D721Med (cell line): ENCODE results near the gene ZMAT3.

Experiments used
- DNase-seq: peaks from one replicate; pipeline ENCODE4 v3.0.0; 2011; ENCODE audit warnings: low spot score; ENCODE audit not compliant: insufficient read length
- FAIRE-seq: peaks from 2 replicates; lab custom pipeline; 2011; peaks lifted over from hg19 to GRCh38; lab: Jason Lieb, UNC
- CTCF ChIP-seq: IDR thresholded peaks from 2 replicates; pipeline ENCODE4 v1.5.1; 2012; ENCODE audit warnings: mild to moderate bottlenecking, control low read depth; ENCODE audit not compliant: insufficient read depth; ENCODE audit errors: missing control alignments

ZMAT3 gene

DNA sequence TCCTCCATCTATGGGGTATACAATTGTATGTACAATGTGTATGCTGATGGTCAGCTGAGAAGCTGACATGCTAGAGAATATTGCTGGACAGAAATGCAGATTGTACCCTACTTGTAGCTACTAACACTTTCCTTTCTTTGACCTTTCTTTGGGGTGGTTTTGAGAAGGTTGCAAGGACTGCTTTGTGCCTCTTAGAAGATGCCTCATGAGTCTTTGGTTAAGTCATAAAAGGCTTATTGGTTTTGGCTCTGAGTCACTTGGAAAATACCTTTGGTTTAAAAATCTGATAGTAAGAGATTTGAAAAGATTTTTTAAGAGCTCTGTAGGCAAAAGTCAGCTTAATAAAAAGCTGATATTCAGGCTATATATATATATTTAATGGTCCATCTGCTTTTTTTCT, 71.5 kb downstream of the ZMAT3 start:
- no peak for FAIRE-seq
- no peak for DNase-seq
- no peak for TF ChIP-seq CTCF

DNA sequence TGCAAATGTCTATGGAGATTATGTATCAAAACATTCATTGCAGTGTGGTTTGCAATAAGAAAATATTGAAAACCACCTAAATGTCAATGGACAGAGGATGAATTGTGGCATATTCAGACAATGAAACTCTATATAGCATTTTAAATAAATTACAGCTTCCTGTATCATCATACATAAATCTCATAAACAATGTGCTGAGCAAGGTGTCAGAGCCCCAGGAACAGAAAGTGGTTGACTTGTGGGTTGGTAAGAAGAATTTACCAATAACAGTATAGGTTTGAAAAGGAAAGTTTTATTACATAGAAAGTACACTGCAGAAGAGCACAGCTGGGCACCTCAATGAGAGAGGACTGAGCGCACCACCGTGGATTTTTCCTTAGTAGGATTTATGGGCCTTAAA, 75.2 kb downstream of the ZMAT3 start:
- no peak for TF ChIP-seq CTCF
- FAIRE-seq (no peak), DNase-seq (no peak)

GRCh38 chr3:178990293-178990692, 81.3 kb downstream of the ZMAT3 start:
- DNase-seq: no peak
- no peak for FAIRE-seq
- no peak for TF ChIP-seq CTCF

DNA sequence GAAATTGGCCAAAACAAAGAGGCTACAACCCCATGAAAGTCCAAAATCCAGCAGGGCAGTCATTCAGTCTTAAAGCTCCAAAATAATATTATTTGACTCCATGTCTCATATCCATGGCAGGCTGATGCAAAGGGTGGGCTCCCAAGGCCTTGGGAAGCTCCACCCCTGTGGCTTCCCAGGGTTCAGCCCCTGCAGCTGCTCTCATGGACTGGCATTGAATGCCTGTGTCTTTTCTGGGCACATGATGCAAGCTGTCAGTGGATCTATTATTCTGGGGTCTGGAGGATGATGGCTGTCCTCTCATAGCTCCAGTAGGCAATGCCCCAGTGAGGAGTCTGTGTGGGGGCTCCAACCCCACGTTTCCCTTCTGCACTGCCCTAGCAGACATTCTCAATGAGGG, 81.8 kb downstream of the ZMAT3 start:
- FAIRE-seq: no peak
- no peak for TF ChIP-seq CTCF

GRCh38 chr3:178987745-178988144, 83.9 kb downstream of the ZMAT3 start:
- no peak for TF ChIP-seq CTCF
- no peak for FAIRE-seq
- no peak for DNase-seq

More for the DNA sequence above, 81.8 kb downstream of the ZMAT3 start:
- DNase-seq: no peak

DNA sequence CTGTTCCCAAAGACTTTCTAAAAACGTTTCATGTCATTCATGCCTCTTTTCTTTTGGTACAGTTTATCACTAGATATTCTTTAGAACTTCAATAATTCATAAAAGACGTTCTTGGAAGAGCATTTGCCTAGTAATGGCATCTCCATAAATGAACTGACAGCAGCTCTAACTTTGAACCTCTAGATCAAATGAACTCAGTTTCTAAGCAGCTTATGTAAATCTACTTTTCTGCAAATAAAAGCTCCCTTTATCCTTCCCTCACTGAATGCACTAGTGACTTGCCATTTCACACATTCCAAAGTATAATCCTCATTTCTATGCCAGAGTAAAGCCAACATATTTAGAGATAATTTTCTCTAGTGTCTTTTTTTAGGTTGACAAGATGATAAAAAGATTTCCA, 85.2 kb downstream of the ZMAT3 start:
- FAIRE-seq: peak; percentile 69
- no peak for TF ChIP-seq CTCF
- no peak for DNase-seq

DNA sequence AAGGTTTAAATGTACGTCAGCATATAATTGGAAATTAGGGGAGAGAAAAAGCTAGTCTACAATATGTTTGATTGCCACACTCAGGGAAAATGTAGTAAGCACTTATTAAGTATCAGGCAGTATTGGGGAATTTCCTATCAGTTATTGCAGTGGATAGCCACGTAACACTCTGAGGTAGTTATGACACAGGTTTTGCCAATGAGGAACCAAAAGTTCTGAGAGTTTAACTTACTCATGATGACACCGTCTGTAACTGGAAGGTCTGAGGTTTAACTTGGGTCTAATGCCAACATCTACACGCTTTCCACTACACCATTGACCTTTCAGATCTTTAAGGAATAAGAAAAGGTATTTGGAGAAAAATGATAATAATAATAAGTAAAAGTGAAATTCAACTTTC, 89.5 kb downstream of the ZMAT3 start:
- no peak for FAIRE-seq
- DNase-seq: no peak
- no peak for TF ChIP-seq CTCF
